NT2/D1 (cell line): Measurements from ENCODE around the gene FILIP1L.

ENCODE experiments used
- SUZ12 ChIP-seq: IDR thresholded peaks from 2 replicates; pipeline ENCODE4 v1.6.1; 2011; ENCODE audit not compliant: insufficient read length, insufficient read depth; ENCODE audit errors: extremely low read depth
- YY1 ChIP-seq: IDR thresholded peaks from 2 replicates; pipeline ENCODE4 v1.6.1; 2011; ENCODE audit not compliant: insufficient read length, insufficient read depth

DNA sequence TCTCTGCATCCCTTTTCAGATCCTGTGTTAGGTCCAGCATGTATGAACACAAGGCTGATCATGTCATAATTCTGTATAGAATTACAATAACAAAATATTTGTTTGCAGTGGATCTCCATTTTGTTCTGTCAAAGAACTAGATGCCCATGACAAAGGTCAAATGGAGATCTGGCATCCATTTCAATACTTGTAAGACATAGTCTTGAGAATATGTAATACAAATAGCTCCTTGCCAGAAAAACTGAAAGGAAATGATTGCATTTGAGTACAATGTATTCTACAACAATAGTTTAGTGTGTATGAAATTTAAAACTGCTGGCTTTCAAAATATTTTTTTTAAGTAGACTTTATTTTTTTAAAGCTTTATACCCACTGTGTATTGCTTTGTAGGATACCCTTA, 195.6 kb downstream of the FILIP1L start:
- no peak for TF ChIP-seq YY1
- no peak for TF ChIP-seq SUZ12
